ENCODE measurements around the gene LMNA. TPM values are rescaled to one million over a fixed set of nuclear protein-coding genes. Genes with fewer than 3 reads are reported as not detected.

The LMNA gene
- total and polyA plus RNA-seq, 10 of the 15 experiments (the other 5 are each of a cell fraction or from before 2014, with no cell fraction given), result 0.42 to 334 (median 81.1) TPM

- TF ChIP-seq ZBTB4 (CRISPR knock-in tag; IDR thresholded peaks at IDR 0.05) (no peak), BCLAF1 (IDR thresholded peaks at IDR 0.05) (no peak), POU2F2 (IDR thresholded peaks at IDR 0.05; ENCODE audit: borderline replicate concordance, low read depth, low read length) (peak; percentile 71; the same call in 2 of the 3 replicates), BACH1 (IDR thresholded peaks at IDR 0.05; ENCODE audit: borderline replicate concordance) (peak; percentile 18), MEF2A (IDR thresholded peaks at IDR 0.05; ENCODE audit: insufficient read depth, low read depth, low read length) (0 out of 2 replicates have a peak, but pooled peaks have one; percentile 30), ZNF622 (IDR thresholded peaks at IDR 0.05) (no peak), PAX8 (IDR thresholded peaks at IDR 0.05) (no peak), NR2F1 (conservative IDR thresholded peaks at IDR 0.05) (no peak; the same call in 1 of the 2 replicates), IKZF1 (conservative IDR thresholded peaks at IDR 0.05) (peak; percentile 76), HDAC6 (IDR thresholded peaks at IDR 0.05; ENCODE audit: unreplicated experiment) (no peak), E2F4 (IDR thresholded peaks at IDR 0.05; ENCODE audit: low read depth, low read length) (no peak), JUND (IDR thresholded peaks at IDR 0.05; ENCODE audit: low read depth, low read length) (no peak)
- TF ChIP-seq, protein P1, sequence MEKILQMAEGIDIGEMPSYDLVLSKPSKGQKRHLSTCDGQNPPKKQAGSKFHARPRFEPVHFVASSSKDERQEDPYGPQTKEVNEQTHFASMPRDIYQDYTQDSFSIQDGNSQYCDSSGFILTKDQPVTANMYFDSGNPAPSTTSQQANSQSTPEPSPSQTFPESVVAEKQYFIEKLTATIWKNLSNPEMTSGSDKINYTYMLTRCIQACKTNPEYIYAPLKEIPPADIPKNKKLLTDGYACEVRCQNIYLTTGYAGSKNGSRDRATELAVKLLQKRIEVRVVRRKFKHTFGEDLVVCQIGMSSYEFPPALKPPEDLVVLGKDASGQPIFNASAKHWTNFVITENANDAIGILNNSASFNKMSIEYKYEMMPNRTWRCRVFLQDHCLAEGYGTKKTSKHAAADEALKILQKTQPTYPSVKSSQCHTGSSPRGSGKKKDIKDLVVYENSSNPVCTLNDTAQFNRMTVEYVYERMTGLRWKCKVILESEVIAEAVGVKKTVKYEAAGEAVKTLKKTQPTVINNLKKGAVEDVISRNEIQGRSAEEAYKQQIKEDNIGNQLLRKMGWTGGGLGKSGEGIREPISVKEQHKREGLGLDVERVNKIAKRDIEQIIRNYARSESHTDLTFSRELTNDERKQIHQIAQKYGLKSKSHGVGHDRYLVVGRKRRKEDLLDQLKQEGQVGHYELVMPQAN (conservative IDR thresholded peaks at IDR 0.05), result no peak
- TF ChIP-seq, protein P2, sequence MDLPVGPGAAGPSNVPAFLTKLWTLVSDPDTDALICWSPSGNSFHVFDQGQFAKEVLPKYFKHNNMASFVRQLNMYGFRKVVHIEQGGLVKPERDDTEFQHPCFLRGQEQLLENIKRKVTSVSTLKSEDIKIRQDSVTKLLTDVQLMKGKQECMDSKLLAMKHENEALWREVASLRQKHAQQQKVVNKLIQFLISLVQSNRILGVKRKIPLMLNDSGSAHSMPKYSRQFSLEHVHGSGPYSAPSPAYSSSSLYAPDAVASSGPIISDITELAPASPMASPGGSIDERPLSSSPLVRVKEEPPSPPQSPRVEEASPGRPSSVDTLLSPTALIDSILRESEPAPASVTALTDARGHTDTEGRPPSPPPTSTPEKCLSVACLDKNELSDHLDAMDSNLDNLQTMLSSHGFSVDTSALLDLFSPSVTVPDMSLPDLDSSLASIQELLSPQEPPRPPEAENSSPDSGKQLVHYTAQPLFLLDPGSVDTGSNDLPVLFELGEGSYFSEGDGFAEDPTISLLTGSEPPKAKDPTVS (IDR thresholded peaks at IDR 0.05; ENCODE audit: low read depth, low read length), result no peak
- TF ChIP-seq, protein P3, sequence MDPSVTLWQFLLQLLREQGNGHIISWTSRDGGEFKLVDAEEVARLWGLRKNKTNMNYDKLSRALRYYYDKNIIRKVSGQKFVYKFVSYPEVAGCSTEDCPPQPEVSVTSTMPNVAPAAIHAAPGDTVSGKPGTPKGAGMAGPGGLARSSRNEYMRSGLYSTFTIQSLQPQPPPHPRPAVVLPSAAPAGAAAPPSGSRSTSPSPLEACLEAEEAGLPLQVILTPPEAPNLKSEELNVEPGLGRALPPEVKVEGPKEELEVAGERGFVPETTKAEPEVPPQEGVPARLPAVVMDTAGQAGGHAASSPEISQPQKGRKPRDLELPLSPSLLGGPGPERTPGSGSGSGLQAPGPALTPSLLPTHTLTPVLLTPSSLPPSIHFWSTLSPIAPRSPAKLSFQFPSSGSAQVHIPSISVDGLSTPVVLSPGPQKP (IDR thresholded peaks at IDR 0.05; ENCODE audit: low read depth, low read length), result no peak
Observed at GRCh38 chr1:156097499-156098178, 16.9 kb upstream of the LMNA start (continued).

All from GM12878 (cell line).